Measurements from ENCODE around the gene S100A1. TPM values are rescaled to one million over a fixed set of nuclear protein-coding genes. Genes with fewer than 3 reads are reported as not detected.

Gene S100A1
- total RNA-seq, 4 donors from 2014 or later, result 3.7 to 4.4 TPM; not detected in 2

- intact Hi-C loops (cut with DNase I; ENCODE audit: low total_unique reads), result loop anchor here (5.0 kb wide), 1 partner anchor 34 kb away; no protein-coding TSS in a partner anchor
- Histone ChIP-seq H3K4me3 (peak overlapping the region in 3 of 4 donors; percentile 53 to 62 (median 57)), H3K9me3 (no peaks in the 10 kb centered on the region), H3K4me1 (peaks cover 29 to 73% (median 47%) of the 10 kb centered on the region in 4 donors), H3K36me3 (peaks cover 0 to 11% (median 3%) of the 10 kb centered on the region in 4 donors), H3K27me3 (no peaks in the 10 kb centered on the region), H3K27ac (peak overlapping the region; percentile 89 to 97 (median 92))
- TF ChIP-seq POLR2AphosphoS5 (IDR thresholded peaks at IDR 0.05), result no peak
- TF ChIP-seq CTCF (IDR thresholded peaks at IDR 0.05), result no peak
- TF ChIP-seq EP300 (IDR thresholded peaks at IDR 0.05; ENCODE audit: low read depth), result no peak
- no peak for TF ChIP-seq POLR2A (IDR thresholded peaks at IDR 0.05)
- WGBS, 2 donors (ENCODE audit: low coverage in 1 of 2), result 66% methylated on average over 7 of the region's 7 CpGs; no CpG with 5 or more reads in 1 of the 2 donors
- no peak for DNase-seq
- in situ Hi-C loops (cut with MboI; ENCODE audit: low pct_ligation_motif_present in 1 of 4, low pct_unique_long_range_greater_than_20kb in 1 of 4, low sequenced_read_pairs in 3 of 4), result no loop called here
Observed at GRCh38 chr1:153610811-153611301, 17.4 kb upstream of the S100A1 start.

GRCh38 chr1:153611356-153611755, 16.9 kb upstream of the S100A1 start:
- H3K9me3 ChIP-seq, result no peaks in the 10 kb centered on the region
- peaks cover 0 to 11% (median 3%) of the 10 kb centered on the region in 4 donors for H3K36me3 ChIP-seq
- in situ Hi-C loops (cut with MboI; ENCODE audit: low pct_ligation_motif_present in 1 of 4, low pct_unique_long_range_greater_than_20kb in 1 of 4, low sequenced_read_pairs in 3 of 4), result no loop called here
- intact Hi-C loops (cut with DNase I; ENCODE audit: low total_unique reads), result loop anchor here (5.0 kb wide), 1 partner anchor 34 kb away; no protein-coding TSS in a partner anchor
- H3K4me3 ChIP-seq, result peak overlapping the region; percentile 53 to 69 (median 60)
- WGBS, 2 donors (ENCODE audit: low coverage in 1 of 2), result 38 to 65% methylated on average over 1 of the region's 1 CpG
- no peak for DNase-seq
- H3K4me1 ChIP-seq, result peaks cover 31 to 77% (median 49%) of the 10 kb centered on the region in 4 donors
- H3K27me3 ChIP-seq, result no peaks in the 10 kb centered on the region
- peak overlapping the region; percentile 89 to 97 (median 92) for H3K27ac ChIP-seq
- no peak for TF ChIP-seq POLR2A (IDR thresholded peaks at IDR 0.05)
- TF ChIP-seq POLR2AphosphoS5 (IDR thresholded peaks at IDR 0.05), result no peak
- TF ChIP-seq CTCF (IDR thresholded peaks at IDR 0.05), result no peak

- in situ Hi-C loops (cut with MboI; ENCODE audit: low pct_ligation_motif_present in 1 of 4, low pct_unique_long_range_greater_than_20kb in 1 of 4, low sequenced_read_pairs in 3 of 4), result no loop called here
- Histone ChIP-seq H3K9me3 (no peaks in the 10 kb centered on the region), H3K27ac (peak overlapping the region; percentile 89 to 97 (median 92)), H3K27me3 (no peaks in the 10 kb centered on the region), H3K36me3 (peaks cover 0 to 5% (median 0%) of the 10 kb centered on the region in 4 donors), H3K4me1 (peaks cover 40 to 85% (median 58%) of the 10 kb centered on the region in 4 donors), H3K4me3 (peak overlapping the region; percentile 53 to 69 (median 60))
- intact Hi-C loops (cut with DNase I; ENCODE audit: low total_unique reads), result loop anchor here (5.0 kb wide), 1 partner anchor 35 kb away; no protein-coding TSS in a partner anchor
- TF ChIP-seq POLR2AphosphoS5 (IDR thresholded peaks at IDR 0.05) (no peak), POLR2A (IDR thresholded peaks at IDR 0.05) (no peak), CTCF (IDR thresholded peaks at IDR 0.05) (no peak), EP300 (IDR thresholded peaks at IDR 0.05; ENCODE audit: low read depth) (no peak)
- no peak for DNase-seq
- WGBS, 2 donors (ENCODE audit: low coverage in 1 of 2), result 32% methylated on average over 11 of the region's 11 CpGs; no CpG with 5 or more reads in 1 of the 2 donors
Observed at GRCh38 chr1:153612111-153612754, 16.0 kb upstream of the S100A1 start.

GRCh38 chr1:153612755-153613331, 15.4 kb upstream of the S100A1 start, which contains the start of gene S100A16:
Gene S100A16, minus strand, starts transcription at chr1:153613137. Its CDS starts 4,986 bp downstream, at chr1:153608151.
- Histone ChIP-seq H3K4me3 (peak within 1 kb of the TSS; percentile 53 to 69 (median 60)), H3K27me3 (no peaks in the 10 kb centered on the region), H3K9me3 (no peaks in the 10 kb centered on the region), H3K4me1 (peaks cover 45 to 79% (median 60%) of the 10 kb centered on the region in 4 donors), H3K36me3 (no peaks in the 10 kb centered on the region), H3K27ac (peak within 1 kb of the TSS; percentile 89 to 97 (median 92))
- DNase-seq, result peak; percentile 91
- in situ Hi-C loops (cut with MboI; ENCODE audit: low pct_ligation_motif_present in 1 of 4, low pct_unique_long_range_greater_than_20kb in 1 of 4, low sequenced_read_pairs in 3 of 4), result no loop called here
- 18% methylated on average over 9 of the region's 9 CpGs; no CpG with 5 or more reads in 1 of the 2 donors for WGBS, 2 donors (ENCODE audit: low coverage in 1 of 2)
- peak; percentile 97 for TF ChIP-seq POLR2A (IDR thresholded peaks at IDR 0.05)
- TF ChIP-seq CTCF (IDR thresholded peaks at IDR 0.05), result peak in 1 of 5 experiments; percentile 13
- no peak for TF ChIP-seq EP300 (IDR thresholded peaks at IDR 0.05; ENCODE audit: low read depth)
- peak; percentile 95 to 98 (median 96) for TF ChIP-seq POLR2AphosphoS5 (IDR thresholded peaks at IDR 0.05)
- intact Hi-C loops (cut with DNase I; ENCODE audit: low total_unique reads), result loop anchor here (5.0 kb wide), 1 partner anchor 36 kb away; no protein-coding TSS in a partner anchor
